ENCODE measurements around the gene SINHCAF.

Gene SINHCAF

DNA sequence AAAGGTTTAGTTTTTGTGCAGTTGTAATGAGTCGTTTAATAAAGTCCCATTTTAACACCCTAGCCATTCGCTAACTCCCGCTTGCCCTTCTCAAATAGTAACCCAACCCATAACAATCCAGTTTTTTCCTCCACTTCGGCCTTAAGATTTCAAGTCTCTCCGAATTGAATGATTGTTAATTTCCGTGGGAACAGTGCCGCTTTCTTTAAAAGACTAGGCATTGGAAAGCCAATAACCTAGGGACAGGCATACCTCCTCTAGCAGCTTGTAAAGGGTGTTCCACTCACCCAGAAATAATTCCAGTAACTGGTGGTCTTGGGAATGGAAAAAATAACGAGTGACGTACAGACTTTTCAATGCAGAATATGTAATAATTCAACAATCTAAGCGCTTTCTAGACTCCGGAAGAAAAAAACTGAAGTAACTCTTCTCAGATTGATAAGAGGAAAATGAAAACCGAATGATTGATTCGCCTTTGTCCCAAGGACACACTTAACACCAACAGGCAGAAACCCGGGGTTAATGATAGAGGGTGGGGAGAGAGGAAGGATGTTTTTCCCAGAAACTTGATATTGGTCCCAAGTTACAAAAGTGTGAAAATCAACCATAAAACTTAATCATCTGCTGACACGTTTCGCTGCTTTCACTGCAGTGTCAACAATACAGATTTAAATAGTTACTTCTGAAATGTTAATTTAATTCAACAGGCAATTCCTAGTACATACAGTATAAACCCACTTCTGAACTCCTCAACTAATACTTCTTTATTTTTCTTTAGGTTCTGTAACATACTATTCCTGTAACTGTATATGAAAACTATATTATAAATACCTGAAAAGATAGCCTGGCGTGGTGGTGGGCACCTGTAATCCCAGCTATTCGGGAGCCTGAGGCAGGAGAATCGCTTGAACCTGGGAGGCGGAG, 1.0 kb upstream of the SINHCAF start:
- no peak for DNase-seq

DNA sequence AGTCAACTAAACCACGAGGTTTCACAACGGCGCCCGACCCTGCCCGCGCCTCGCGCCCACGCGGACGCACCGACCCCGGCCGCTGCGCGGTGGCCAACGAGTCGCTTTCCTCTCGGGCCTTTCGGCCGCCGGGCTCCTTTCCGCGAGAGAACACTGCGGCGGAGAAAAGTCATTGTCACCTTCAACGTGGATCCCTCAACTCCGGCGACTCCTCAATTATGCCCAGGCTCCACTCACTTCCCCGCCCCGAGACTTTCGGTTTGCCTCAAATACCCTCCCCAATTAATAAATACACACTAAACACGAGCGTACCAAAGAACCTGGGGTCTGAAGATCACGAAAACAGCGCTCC, 450 bp downstream of the SINHCAF start:
- no peak for DNase-seq

GRCh38 chr12:31324845-31325523, 966 bp downstream of the SINHCAF start:
- no peak for DNase-seq

GRCh38 chr12:31324116-31324844, 1.7 kb downstream of the SINHCAF start:
- DNase-seq, result peak; percentile 15

DNA sequence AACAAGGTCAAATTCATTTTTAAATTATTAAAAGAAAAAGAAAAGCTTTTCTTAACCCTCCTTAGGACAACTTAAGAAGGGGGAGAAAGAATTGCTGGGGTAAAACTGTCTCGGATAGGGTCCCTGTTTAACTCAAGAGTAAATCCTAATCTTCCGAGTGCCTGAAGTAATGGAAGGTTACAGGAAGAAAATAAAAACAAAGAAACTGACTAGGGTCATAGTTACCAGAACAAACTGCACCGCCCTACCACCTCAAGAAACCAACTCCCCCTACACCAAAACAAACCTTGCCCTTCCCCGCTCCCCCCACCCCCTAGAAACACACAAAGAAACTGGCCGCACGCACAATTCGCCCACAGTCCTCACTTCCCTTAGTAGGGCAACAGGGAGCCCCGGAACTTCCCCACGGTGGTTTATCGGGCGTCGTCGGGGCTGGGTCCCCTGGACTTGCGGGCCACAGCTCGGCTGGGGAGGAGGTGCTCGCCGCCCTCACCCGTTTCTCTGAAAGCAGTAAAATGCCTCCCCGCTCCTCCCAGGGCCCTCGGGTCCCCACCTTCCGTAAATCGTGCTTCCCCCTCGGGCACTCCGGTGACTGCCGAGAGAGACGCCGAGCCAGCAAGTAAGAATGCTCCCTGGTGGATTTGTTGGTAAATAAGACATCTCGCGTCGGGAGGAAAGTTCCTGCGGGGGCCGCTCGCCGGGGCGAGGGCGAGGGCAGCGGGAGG, 2.4 kb downstream of the SINHCAF start:
- DNase-seq, result no peak

DNA sequence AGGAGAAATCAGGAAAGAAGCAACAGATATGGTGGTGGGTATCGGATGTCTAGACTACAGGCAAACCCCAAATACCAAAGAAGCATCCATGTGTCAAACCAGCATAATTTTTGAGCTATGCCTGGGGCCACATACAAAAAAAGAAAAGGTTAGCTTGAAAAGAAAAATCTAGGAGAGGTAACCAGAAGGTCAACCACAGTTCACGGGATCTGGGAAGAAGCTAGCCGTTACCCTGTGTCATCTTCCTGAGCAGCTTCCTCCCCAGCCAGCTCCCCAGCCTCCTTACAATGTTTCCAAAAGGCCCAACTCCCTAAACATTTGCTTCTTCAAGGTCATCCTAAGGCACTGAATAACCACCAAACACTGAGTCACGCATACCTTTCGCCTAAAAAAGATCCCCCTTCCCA, 3.1 kb downstream of the SINHCAF start:
- no peak for DNase-seq

DNA sequence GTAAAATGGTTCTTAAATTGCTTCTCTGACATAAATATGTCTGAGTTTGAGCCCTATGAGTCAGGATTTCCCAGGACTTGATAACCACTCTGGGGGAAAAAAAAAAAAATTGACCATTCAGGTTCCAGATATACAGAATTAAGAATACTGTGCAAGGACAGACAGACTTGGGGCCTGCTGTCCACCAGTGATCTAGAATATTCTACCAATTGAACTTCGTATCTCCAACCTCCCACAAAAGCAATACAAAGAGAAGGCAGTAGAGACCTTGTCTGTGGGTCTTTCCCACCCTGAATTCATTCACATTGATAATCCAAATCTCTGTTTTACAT, 4.1 kb downstream of the SINHCAF start:
- no peak for DNase-seq

- no peak for DNase-seq
These were observed 4.6 kb downstream of the SINHCAF start for GRCh38 chr12:31321186-31321896.

GRCh38 chr12:31318657-31319269, 7.2 kb downstream of the SINHCAF start:
- no peak for DNase-seq

GRCh38 chr12:31317471-31318395, 8.2 kb downstream of the SINHCAF start:
- DNase-seq, result no peak

DNA sequence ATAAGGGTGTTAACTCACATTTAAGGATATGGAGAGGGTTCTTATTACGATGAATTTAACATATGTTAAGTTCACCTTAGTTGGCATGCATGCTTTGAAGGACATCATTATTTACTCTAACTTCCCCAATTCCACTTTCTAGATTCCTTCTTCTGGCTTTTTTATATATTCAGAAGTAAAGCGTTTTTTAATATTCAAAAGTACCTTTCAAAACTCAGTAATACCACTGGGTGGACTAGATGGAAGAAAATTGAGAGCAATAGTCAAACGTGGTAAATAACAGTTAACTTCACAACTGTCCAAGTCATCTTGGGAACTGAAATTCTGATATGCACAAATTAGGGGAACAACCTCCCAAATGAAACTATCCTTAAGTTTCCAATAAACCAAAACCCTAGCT, 9.1 kb downstream of the SINHCAF start:
- no peak for DNase-seq

- DNase-seq, result no peak
These were observed 10.0 kb downstream of the SINHCAF start for GRCh38 chr12:31315784-31316465.

DNA sequence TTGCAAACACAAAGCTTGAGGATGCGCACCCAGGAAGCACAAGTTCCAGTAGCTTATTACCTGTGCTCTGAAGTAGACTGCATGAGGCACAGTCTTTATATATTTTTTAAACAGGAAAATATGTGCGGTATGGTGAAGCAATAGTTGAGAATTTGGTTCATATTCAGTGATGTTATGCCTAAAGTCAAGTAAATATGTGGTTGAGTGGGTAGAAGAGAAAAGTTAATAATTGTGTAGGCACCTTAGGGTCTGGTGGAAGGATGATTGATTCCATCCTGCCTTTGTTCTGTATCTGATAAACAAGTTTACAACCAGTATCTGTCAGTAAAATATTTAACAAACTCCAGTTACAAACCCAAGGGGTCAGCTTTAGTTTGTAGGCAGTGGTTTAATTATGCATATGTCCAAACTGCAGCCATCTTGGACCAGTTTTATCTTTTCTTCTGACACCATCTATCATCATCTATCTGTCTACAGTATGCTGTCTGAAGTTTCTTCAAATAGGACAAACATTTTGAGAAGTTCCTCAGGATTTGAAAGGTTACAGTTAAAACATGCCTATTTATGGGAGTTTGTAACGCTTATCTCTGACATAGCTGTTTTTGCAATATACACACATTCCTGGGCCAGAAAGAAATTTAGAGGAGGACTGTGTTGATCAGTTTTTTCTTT, 10.8 kb downstream of the SINHCAF start:
- DNase-seq, result no peak

GRCh38 chr12:31312431-31312830, 13.5 kb downstream of the SINHCAF start:
- no peak for DNase-seq

DNA sequence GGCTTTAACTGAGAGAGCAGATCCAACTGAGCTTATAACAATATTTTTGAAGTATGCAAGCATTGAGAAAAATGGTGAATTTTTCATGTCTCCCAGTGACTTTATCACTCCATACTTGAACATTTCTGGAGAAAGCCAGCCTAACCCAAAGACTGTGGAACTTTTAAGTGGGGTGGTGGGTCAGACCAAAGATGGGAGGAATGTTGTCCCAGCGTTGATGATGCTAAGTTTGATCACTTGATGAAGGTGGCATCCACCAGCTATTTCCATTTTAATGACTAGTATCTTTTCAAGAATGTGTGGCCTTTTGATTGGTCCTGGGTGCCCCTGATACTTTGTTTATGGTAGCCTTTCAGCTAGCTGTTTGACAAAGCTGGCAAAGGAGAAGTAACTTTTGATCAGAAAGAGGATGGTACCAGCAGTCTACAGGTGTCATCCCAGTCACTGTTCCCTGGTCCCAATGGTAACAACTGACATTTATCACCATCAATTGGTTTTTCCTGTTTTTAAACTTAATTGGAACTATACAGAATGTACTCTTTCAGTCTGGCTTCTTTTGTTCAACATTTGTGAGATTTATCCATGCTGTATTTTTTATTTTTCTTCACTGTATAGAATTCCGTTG, 14.2 kb downstream of the SINHCAF start:
- no peak for DNase-seq

DNA sequence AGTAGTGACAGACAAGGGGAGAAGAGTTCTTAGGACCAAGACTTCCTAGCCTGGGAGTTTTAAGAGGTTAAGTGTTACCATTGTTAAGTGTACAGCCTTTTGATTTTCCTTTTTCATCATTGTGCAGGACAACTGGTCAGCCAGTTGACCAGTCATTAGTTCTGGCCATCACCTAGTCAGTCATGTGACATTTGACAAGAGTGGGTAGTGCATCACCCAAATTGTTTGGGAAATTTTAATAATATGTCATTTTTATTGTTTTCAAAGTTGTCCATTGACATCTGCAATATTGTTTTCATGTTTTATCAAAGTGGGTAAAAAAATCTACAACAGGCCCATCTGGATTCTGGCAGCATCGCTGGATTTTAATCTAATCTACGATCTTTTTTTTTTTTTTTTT, 15.5 kb downstream of the SINHCAF start:
- DNase-seq, result no peak

GRCh38 chr12:31309279-31309678, 16.7 kb downstream of the SINHCAF start:
- no peak for DNase-seq

DNA sequence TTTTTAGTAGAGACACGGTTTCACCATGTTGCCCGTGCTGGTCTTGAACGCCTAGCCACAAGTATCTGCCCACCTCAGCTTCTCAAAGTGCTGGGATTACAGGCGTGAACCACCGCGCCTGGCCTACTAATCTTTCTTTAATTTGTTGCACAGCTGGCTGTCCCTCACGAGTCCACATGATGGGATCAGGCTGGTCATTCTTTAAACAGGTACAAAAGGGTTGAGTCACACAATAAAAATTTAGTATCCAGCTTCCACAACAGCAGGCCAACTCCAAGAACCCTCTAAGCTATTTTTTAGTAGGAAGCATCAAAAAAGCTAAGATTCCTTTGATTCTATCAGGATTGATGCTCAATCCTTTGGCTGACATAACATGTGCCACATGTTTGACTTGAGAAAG, 17.8 kb downstream of the SINHCAF start:
- no peak for DNase-seq

DNA sequence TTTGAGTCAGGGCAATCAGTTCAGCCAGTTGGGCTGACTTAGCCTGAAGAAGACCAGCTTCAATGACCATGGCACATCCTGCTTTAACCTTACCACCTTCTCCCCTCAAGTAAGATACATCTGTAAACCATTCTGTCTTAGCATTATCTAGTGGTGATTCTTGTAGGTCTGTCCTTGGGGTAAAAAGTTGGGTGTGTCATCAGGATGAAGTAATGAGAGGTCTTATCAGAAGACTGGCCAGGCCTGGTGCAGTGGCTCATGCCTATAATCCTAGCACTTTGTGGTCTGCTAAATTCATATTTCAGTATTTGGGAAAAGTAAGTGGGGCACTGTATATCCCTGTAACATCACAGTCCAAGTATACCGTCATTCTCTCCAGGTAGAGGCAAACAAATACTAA, 19.1 kb downstream of the SINHCAF start:
- no peak for DNase-seq

All from NCI-H510A (cell line).